Measurements from ENCODE around the gene ACP7. TPM values are rescaled to one million over a fixed set of nuclear protein-coding genes. Genes with fewer than 3 reads are reported as not detected.

ACP7 gene
- total and polyA plus RNA-seq, 2 experiments from 2014 or later: 0.30 TPM; not detected in 1

DNA sequence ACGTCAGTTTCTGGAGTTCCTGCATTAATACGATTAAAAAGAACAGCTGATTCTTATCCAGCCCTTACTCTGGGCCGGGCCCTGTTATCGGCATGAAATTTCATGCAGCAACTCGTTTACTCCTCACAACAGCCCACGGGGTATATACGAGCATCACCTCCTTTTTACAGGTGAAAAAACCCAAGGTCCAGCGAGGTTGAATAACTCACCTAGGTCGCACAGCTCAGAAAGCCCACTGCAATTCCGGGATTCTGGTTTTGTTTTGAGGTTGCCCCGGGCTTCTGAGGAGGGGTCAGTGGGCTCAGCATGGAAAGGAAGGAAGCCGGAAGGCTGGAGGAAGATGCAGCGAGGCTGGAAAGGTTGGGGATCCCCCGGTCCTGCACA lies 577 bp upstream of the ACP7 start:
- Histone ChIP-seq H3K4me3 (peak overlapping the region; percentile 31; the same call in 1 of the 2 replicates), H3K9ac (no peak overlapping the region)
- in situ Hi-C loops (cut with MboI): no loop called here

GRCh38 chr19:39084732-39085080 lies 538 bp downstream of the ACP7 start:
- H3K79me2 ChIP-seq (ENCODE audit: insufficient read depth): no peaks in the 10 kb centered on the region
- peaks cover under 1% of the 10 kb centered on the region; the same call in 1 of the 2 replicates for H3F3A ChIP-seq (ENCODE audit: insufficient read depth)
- H3K36me3 ChIP-seq (ENCODE audit: low read depth): no peaks in the 10 kb centered on the region
- H3K4me1 ChIP-seq (ENCODE audit: insufficient read depth): peaks cover 7% of the 10 kb centered on the region; the same call in 1 of the 2 replicates
- H3K9me3 ChIP-seq (ENCODE audit: low read depth): no peaks in the 10 kb centered on the region
- in situ Hi-C loops (cut with MboI): no loop called here
- 41 to 47% methylated on average over 7 of the region's 7 CpGs for WGBS, 2 experiments (ENCODE audit: low coverage in 1 of 2, low lambda C conversion rate in 2 of 2, missing lambda C conversion rate in 2 of 2)
- H3K4me3 ChIP-seq: no peak overlapping the region
- no peak overlapping the region for H3K9ac ChIP-seq
- H3K9me2 ChIP-seq (ENCODE audit: insufficient read depth): no peaks in the 10 kb centered on the region
- TF ChIP-seq EZH2phosphoT487 (IDR thresholded peaks at IDR 0.05; ENCODE audit: insufficient read depth, low read depth) (no peak), EZH2 (IDR thresholded peaks at IDR 0.05; ENCODE audit: insufficient read depth, poor library complexity, severe bottlenecking) (no peak)
- H3K27me3 ChIP-seq (replicated peaks; ENCODE audit: insufficient read depth): peaks cover 5% of the 10 kb centered on the region
- H4K20me1 ChIP-seq (ENCODE audit: insufficient read depth): no peaks in the 10 kb centered on the region
- no peak overlapping the region for H3K4me2 ChIP-seq (ENCODE audit: unreplicated experiment)
- peak; percentile 27 for DNase-seq
- H2AFZ ChIP-seq: peak overlapping the region; percentile 76
- H3K27ac ChIP-seq: no peak overlapping the region

More for the DNA sequence above, 577 bp upstream of the ACP7 start:
- H3F3A ChIP-seq (ENCODE audit: insufficient read depth): peaks cover 11% of the 10 kb centered on the region
- peak overlapping the region; percentile 14; the same call in 1 of the 2 replicates for H2AFZ ChIP-seq
- H4K20me1 ChIP-seq (ENCODE audit: insufficient read depth): no peaks in the 10 kb centered on the region
- H3K9me2 ChIP-seq (ENCODE audit: insufficient read depth): no peaks in the 10 kb centered on the region
- no peak overlapping the region for H3K27ac ChIP-seq
- no peaks in the 10 kb centered on the region for H3K9me3 ChIP-seq (ENCODE audit: low read depth)
- TF ChIP-seq EZH2phosphoT487 (IDR thresholded peaks at IDR 0.05; ENCODE audit: insufficient read depth, low read depth) (no peak), EZH2 (IDR thresholded peaks at IDR 0.05; ENCODE audit: insufficient read depth, poor library complexity, severe bottlenecking) (no peak)
- H3K36me3 ChIP-seq (ENCODE audit: low read depth): no peaks in the 10 kb centered on the region
- peaks cover 5% of the 10 kb centered on the region for H3K27me3 ChIP-seq (replicated peaks; ENCODE audit: insufficient read depth)
- peak overlapping the region; percentile 38 for H3K4me2 ChIP-seq (ENCODE audit: unreplicated experiment)
- peaks cover 15% of the 10 kb centered on the region for H3K4me1 ChIP-seq (ENCODE audit: insufficient read depth)
- DNase-seq: peak; percentile 16
- WGBS, 2 experiments (ENCODE audit: low coverage in 1 of 2, low lambda C conversion rate in 2 of 2, missing lambda C conversion rate in 2 of 2): 3 to 4% methylated on average over 14 of the region's 14 CpGs
- H3K79me2 ChIP-seq (ENCODE audit: insufficient read depth): no peaks in the 10 kb centered on the region

DNA sequence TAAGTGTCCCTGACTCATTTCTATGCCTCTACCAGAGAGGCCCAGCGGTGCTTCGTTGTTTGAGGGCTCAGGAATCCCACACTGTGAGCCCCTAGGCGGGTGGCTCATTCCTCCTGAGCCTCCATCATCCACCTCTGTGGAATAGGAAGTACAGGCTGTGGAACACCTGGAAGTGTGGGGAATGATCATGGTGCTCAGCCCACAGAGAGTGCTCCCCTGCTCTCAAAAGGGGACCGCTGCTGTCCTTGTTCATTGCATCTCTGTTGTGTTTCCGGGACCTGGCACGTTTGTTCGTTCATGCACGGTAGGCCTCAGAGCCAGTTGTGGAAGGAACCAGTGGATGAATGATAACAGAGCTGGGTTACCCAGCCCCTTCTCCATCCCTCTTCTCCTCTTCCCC lies 1.2 kb downstream of the ACP7 start:
- WGBS, 2 experiments (ENCODE audit: low coverage in 1 of 2, low lambda C conversion rate in 2 of 2, missing lambda C conversion rate in 2 of 2): 91 to 92% methylated on average over 8 of the region's 8 CpGs
- TF ChIP-seq EZH2 (IDR thresholded peaks at IDR 0.05; ENCODE audit: insufficient read depth, poor library complexity, severe bottlenecking) (no peak), EZH2phosphoT487 (IDR thresholded peaks at IDR 0.05; ENCODE audit: insufficient read depth, low read depth) (no peak)

DNA sequence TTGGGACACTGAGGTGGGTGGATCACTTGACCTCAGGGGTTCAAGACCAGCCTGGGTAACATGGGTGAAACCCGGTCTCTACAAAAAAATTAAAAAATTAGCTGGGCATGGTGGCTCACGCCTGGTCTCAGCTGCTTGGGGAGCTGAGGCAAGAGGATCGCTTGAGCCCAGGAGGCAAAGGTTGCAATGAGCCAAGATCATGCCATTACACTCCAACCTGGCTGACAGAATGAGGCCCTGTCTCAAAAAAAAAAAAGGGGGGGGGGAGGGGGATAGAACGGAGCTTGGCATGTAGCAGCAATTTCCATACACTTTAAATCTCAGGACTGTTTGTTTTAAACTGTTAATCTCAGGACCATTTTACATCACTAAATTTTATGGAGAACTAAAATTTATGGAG lies 2.2 kb downstream of the ACP7 start:
- Histone ChIP-seq H3K4me3 (no peak overlapping the region), H3K9me3 (ENCODE audit: low read depth) (no peaks in the 10 kb centered on the region), H2AFZ (no peak overlapping the region), H3K4me1 (ENCODE audit: insufficient read depth) (peaks cover 7% of the 10 kb centered on the region; the same call in 1 of the 2 replicates), H3K79me2 (ENCODE audit: insufficient read depth) (no peaks in the 10 kb centered on the region), H3F3A (ENCODE audit: insufficient read depth) (no peaks in the 10 kb centered on the region), H3K27me3 (replicated peaks; ENCODE audit: insufficient read depth) (peaks cover 5% of the 10 kb centered on the region), H3K9ac (no peak overlapping the region), H4K20me1 (ENCODE audit: insufficient read depth) (no peaks in the 10 kb centered on the region), H3K4me2 (ENCODE audit: unreplicated experiment) (no peak overlapping the region), H3K9me2 (ENCODE audit: insufficient read depth) (no peaks in the 10 kb centered on the region), H3K27ac (no peak overlapping the region), H3K36me3 (ENCODE audit: low read depth) (no peaks in the 10 kb centered on the region)
- DNase-seq: no peak
- TF ChIP-seq EZH2 (IDR thresholded peaks at IDR 0.05; ENCODE audit: insufficient read depth, poor library complexity, severe bottlenecking) (no peak), EZH2phosphoT487 (IDR thresholded peaks at IDR 0.05; ENCODE audit: insufficient read depth, low read depth) (no peak)
- WGBS, 2 experiments (ENCODE audit: low coverage in 1 of 2, low lambda C conversion rate in 2 of 2, missing lambda C conversion rate in 2 of 2): 64 to 68% methylated on average over 4 of the region's 4 CpGs
- in situ Hi-C loops (cut with MboI): no loop called here

More for the DNA sequence above, 1.2 kb downstream of the ACP7 start:
- DNase-seq: no peak
- Histone ChIP-seq H3K79me2 (ENCODE audit: insufficient read depth) (no peaks in the 10 kb centered on the region), H3F3A (ENCODE audit: insufficient read depth) (no peaks in the 10 kb centered on the region), H3K4me3 (no peak overlapping the region), H3K27me3 (replicated peaks; ENCODE audit: insufficient read depth) (peaks cover 5% of the 10 kb centered on the region), H3K9me3 (ENCODE audit: low read depth) (no peaks in the 10 kb centered on the region), H3K9ac (no peak overlapping the region), H3K27ac (no peak overlapping the region), H2AFZ (no peak overlapping the region), H3K4me2 (ENCODE audit: unreplicated experiment) (no peak overlapping the region), H3K4me1 (ENCODE audit: insufficient read depth) (peaks cover 7% of the 10 kb centered on the region; the same call in 1 of the 2 replicates), H3K9me2 (ENCODE audit: insufficient read depth) (no peaks in the 10 kb centered on the region), H3K36me3 (ENCODE audit: low read depth) (no peaks in the 10 kb centered on the region), H4K20me1 (ENCODE audit: insufficient read depth) (no peaks in the 10 kb centered on the region)
- in situ Hi-C loops (cut with MboI): no loop called here

All from GM23248 (cell line).